Measurements from ENCODE around the gene CENPX. TPM values are rescaled to one million over a fixed set of nuclear protein-coding genes. Genes with fewer than 3 reads are reported as not detected.

The CENPX gene
- total and polyA plus RNA-seq, 2 of the 13 experiments (the other 11 are each of a cell fraction or from before 2014, with no cell fraction given) = 92.7 to 170 TPM

DNA sequence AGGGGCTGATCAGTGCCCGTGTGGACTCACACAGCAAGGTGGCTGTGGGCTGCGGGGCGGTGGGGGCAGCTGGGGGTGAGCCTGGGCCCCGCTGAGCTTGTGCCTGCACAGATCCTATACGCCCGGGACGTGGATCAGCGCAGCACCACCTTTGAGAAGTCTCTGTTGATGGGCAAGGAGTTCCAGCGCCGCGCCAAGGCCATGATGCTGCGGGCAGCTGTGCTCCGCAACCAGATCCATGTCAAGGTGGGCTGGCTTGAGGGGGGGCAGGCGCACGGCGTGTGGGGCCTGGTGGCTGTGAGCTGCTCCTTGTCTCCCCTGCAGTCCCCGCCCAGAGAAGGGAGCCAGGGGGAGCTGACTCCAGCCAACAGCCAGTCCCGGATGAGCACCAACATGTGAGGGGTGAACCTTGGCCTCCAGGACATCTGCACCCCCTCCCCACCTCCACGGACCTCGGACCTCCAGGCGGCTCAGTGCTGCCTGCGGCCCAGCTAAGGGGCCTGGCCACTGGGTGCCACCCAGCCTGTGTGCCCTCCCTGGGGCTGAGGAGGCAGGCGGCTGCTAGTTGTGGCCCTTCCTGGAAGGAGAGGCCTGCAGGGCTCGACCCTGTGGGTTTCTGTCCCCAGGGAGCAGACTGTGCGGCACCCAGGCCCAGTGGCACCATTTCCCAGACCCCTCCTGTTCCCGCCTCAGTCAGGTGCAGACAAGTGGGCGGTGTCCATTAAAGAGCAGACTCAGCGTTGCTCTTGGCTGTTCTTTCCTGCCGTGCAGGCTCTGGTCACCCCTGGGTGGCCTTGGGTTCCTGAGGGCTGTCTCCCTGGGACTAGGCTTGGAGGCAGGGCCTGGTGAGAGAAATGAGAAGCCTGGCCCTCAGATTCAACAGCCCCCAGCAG lies 34.3 kb upstream of the CENPX start (continued):
- TF ChIP-seq, protein P1, sequence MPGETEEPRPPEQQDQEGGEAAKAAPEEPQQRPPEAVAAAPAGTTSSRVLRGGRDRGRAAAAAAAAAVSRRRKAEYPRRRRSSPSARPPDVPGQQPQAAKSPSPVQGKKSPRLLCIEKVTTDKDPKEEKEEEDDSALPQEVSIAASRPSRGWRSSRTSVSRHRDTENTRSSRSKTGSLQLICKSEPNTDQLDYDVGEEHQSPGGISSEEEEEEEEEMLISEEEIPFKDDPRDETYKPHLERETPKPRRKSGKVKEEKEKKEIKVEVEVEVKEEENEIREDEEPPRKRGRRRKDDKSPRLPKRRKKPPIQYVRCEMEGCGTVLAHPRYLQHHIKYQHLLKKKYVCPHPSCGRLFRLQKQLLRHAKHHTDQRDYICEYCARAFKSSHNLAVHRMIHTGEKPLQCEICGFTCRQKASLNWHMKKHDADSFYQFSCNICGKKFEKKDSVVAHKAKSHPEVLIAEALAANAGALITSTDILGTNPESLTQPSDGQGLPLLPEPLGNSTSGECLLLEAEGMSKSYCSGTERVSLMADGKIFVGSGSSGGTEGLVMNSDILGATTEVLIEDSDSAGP (CRISPR knock-in tag; IDR thresholded peaks at IDR 0.05; ENCODE audit: borderline replicate concordance) = peak; percentile 98
- TF ChIP-seq SOX5 (CRISPR knock-in tag; IDR thresholded peaks at IDR 0.05; ENCODE audit: borderline replicate concordance) (no peak), CHD2 (IDR thresholded peaks at IDR 0.05; ENCODE audit: low read depth, low read length) (no peak), FOSL2 (CRISPR knock-in tag; IDR thresholded peaks at IDR 0.05) (no peak), ZNF549 (CRISPR knock-in tag; IDR thresholded peaks at IDR 0.05) (no peak), FOXO4 (CRISPR knock-in tag; conservative IDR thresholded peaks at IDR 0.05) (no peak), MTF1 (CRISPR knock-in tag; IDR thresholded peaks at IDR 0.05) (no peak), ZSCAN5A (CRISPR knock-in tag; IDR thresholded peaks at IDR 0.05; ENCODE audit: borderline replicate concordance) (no peak), ZNF512 (CRISPR knock-in tag; IDR thresholded peaks at IDR 0.05) (no peak), HNRNPUL1 (IDR thresholded peaks at IDR 0.05; ENCODE audit: low read depth, low read length) (no peak), ZNF83 (CRISPR knock-in tag; IDR thresholded peaks at IDR 0.05; ENCODE audit: borderline replicate concordance) (peak; percentile 63; the same call in 1 of the 2 replicates), HBP1 (CRISPR knock-in tag; IDR thresholded peaks at IDR 0.05; ENCODE audit: low read depth) (no peak), ELF3 (CRISPR knock-in tag; IDR thresholded peaks at IDR 0.05) (peak; percentile 67)
- TF ChIP-seq, protein P2, sequence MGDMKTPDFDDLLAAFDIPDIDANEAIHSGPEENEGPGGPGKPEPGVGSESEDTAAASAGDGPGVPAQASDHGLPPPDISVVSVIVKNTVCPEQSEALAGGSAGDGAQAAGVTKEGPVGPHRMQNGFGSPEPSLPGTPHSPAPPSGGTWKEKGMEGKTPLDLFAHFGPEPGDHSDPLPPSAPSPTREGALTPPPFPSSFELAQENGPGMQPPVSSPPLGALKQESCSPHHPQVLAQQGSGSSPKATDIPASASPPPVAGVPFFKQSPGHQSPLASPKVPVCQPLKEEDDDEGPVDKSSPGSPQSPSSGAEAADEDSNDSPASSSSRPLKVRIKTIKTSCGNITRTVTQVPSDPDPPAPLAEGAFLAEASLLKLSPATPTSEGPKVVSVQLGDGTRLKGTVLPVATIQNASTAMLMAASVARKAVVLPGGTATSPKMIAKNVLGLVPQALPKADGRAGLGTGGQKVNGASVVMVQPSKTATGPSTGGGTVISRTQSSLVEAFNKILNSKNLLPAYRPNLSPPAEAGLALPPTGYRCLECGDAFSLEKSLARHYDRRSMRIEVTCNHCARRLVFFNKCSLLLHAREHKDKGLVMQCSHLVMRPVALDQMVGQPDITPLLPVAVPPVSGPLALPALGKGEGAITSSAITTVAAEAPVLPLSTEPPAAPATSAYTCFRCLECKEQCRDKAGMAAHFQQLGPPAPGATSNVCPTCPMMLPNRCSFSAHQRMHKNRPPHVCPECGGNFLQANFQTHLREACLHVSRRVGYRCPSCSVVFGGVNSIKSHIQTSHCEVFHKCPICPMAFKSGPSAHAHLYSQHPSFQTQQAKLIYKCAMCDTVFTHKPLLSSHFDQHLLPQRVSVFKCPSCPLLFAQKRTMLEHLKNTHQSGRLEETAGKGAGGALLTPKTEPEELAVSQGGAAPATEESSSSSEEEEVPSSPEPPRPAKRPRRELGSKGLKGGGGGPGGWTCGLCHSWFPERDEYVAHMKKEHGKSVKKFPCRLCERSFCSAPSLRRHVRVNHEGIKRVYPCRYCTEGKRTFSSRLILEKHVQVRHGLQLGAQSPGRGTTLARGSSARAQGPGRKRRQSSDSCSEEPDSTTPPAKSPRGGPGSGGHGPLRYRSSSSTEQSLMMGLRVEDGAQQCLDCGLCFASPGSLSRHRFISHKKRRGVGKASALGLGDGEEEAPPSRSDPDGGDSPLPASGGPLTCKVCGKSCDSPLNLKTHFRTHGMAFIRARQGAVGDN (CRISPR knock-in tag; IDR thresholded peaks at IDR 0.05) = peak; percentile 100

All from HepG2 (cell line).